ENCODE results near the gene NRBP1.
"Not testable (repeated sequence)": the region's sequence is repeated elsewhere in the genome, so short reads cannot be mapped to it uniquely, and the experiment has no call there.

NRBP1 gene

GRCh38 chr2:27422958-27423357 lies 5.5 kb upstream of the NRBP1 start:
- DNase-seq, result no peak

GRCh38 chr2:27425039-27425438 lies 3.4 kb upstream of the NRBP1 start:
- DNase-seq, result not testable (repeated sequence)

- no peak for DNase-seq
Measured at GRCh38 chr2:27427863-27428212, 593 bp upstream of the NRBP1 start.

GRCh38 chr2:27428978-27429541 lies 629 bp downstream of the NRBP1 start:
- DNase-seq, result peak; percentile 68

- DNase-seq, result peak; percentile 13
Measured at GRCh38 chr2:27431395-27431794, 3.0 kb downstream of the NRBP1 start.

GRCh38 chr2:27435628-27436027 lies 7.2 kb downstream of the NRBP1 start:
- no peak for DNase-seq

- no peak for DNase-seq
Measured at GRCh38 chr2:27441226-27441926, 12.9 kb downstream of the NRBP1 start.

GRCh38 chr2:27441958-27442919 lies 13.8 kb downstream of the NRBP1 start, which contains the start of gene KRTCAP3:
TSS of gene KRTCAP3 (plus strand) at chr2:27442381. CDS start at chr2:27442413, 32 bp downstream.
- no peak for DNase-seq

GRCh38 chr2:27442920-27443282 lies 14.5 kb downstream of the NRBP1 start:
- no peak for DNase-seq

- DNase-seq, result no peak
Measured at GRCh38 chr2:27445155-27445554, 16.7 kb downstream of the NRBP1 start.

GRCh38 chr2:27445615-27446014 lies 17.2 kb downstream of the NRBP1 start:
- DNase-seq, result no peak

GRCh38 chr2:27446057-27446456 lies 17.6 kb downstream of the NRBP1 start:
- no peak for DNase-seq

GRCh38 chr2:27448381-27448780 lies 19.9 kb downstream of the NRBP1 start:
- DNase-seq, result no peak

- DNase-seq, result no peak
Measured at GRCh38 chr2:27451095-27451494, 22.7 kb downstream of the NRBP1 start.

- DNase-seq, result no peak
Measured at GRCh38 chr2:27453968-27454367, 25.5 kb downstream of the NRBP1 start.

- no peak for DNase-seq
Measured at GRCh38 chr2:27461118-27461517, 32.7 kb downstream of the NRBP1 start.

- no peak for DNase-seq
Measured at GRCh38 chr2:27464443-27464842, 36.0 kb downstream of the NRBP1 start.

- no peak for DNase-seq
Measured at GRCh38 chr2:27471961-27472360, 43.5 kb downstream of the NRBP1 start.

GRCh38 chr2:27485496-27485895 lies 57.1 kb downstream of the NRBP1 start:
- DNase-seq, result no peak

- DNase-seq, result no peak
Measured at GRCh38 chr2:27489118-27489497, 60.7 kb downstream of the NRBP1 start.

- peak; percentile 72 for DNase-seq
Measured at GRCh38 chr2:27489498-27490397, 61.3 kb downstream of the NRBP1 start, which contains the start of gene IFT172. TSS of gene IFT172 (minus strand) at chr2:27489743. CDS start at chr2:27489653, 90 bp downstream.
